ENCODE data around the gene CHD5.

- no peak for TF ChIP-seq CTCF (IDR thresholded peaks at IDR 0.05)
- TF ChIP-seq ZFX (IDR thresholded peaks at IDR 0.05; ENCODE audit: borderline replicate concordance): no peak
These were observed 27.8 kb upstream of the CHD5 start for GRCh38 chr1:6207921-6208320.
